Neural crest cell (in vitro differentiated cells): ENCODE measurements around the gene ZNF423. TPM values are rescaled to one million over a fixed set of nuclear protein-coding genes. Genes with fewer than 3 reads are reported as not detected.

Experiments used
- DNase-seq: peaks from one replicate; pipeline ENCODE4 v3.0.0; 2021; ENCODE audit warnings: low read depth, mixed read lengths, low spot score
- H3K27ac Mint-ChIP-seq: one replicate; pipeline ENCODE4 v1.8.0; 2021; ENCODE audit warnings: mild to moderate bottlenecking, mixed read lengths; ENCODE audit not compliant: unreplicated experiment
- H3K27me3 Mint-ChIP-seq: 2 replicates; pipeline ENCODE4 v1.8.0; 2021; ENCODE audit warnings: low read depth, mild to moderate bottlenecking, mixed read lengths
- H3K36me3 Mint-ChIP-seq: 2 replicates; pipeline ENCODE4 v1.8.0; 2021; ENCODE audit warnings: low read depth, mild to moderate bottlenecking, mixed read lengths
- H3K4me1 Mint-ChIP-seq: 2 replicates; pipeline ENCODE4 v1.8.0; 2021; ENCODE audit warnings: mixed read lengths
- H3K4me3 Mint-ChIP-seq: one replicate; pipeline ENCODE4 v1.8.0; 2021; ENCODE audit warnings: mild to moderate bottlenecking, mixed read lengths
- H3K9me3 Mint-ChIP-seq: 2 replicates; pipeline ENCODE4 v1.8.0; 2021; ENCODE audit warnings: mixed read lengths
- total RNA-seq: library from RNA; stranded (reverse); gene quantifications from 2 replicates; pipeline ENCODE4 v1.2.1, GENCODE V29; 2021
- TF ChIP-seq, protein P1 (sequence below): fragments of 200-600 bp; sonication (generic); conservative IDR thresholded peaks from 2 replicates; pipeline ENCODE4 v1.5.0; 2021; ENCODE audit warnings: antibody characterized with exemption, mild to moderate bottlenecking

Gene ZNF423
- total RNA-seq, 1 donor from 2014 or later, result 55.4 TPM

DNA sequence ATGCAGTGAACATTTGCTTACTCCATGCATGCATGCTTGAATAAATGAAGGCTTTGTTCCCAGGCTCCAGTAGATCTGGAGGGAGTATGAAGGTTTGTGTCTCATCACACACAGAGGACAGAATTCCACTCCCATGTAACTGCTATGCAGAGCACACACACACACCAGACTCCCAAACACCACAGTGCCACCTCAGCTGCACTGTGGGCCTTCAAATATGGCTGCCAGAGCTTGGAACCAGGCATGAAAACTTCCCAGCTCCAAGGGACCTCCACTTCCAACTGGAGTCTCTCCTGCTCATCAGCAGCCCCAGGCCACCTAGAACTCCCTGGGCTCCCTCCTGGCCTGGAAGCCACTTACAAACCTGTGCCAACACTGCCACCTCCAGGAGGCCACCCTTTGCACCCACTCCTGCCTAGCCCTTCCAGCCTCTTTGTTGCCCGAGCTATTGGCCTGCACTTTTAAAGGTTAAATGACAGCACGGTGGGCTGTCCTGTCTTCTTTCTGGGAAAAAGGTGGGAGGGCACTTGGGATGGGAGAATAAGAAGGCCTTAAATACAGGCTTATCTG, 151.2 kb downstream of the ZNF423 start:
- peak overlapping the region; percentile 88 for H3K27ac Mint-ChIP-seq
- DNase-seq, result no peak
- TF ChIP-seq, protein P1, sequence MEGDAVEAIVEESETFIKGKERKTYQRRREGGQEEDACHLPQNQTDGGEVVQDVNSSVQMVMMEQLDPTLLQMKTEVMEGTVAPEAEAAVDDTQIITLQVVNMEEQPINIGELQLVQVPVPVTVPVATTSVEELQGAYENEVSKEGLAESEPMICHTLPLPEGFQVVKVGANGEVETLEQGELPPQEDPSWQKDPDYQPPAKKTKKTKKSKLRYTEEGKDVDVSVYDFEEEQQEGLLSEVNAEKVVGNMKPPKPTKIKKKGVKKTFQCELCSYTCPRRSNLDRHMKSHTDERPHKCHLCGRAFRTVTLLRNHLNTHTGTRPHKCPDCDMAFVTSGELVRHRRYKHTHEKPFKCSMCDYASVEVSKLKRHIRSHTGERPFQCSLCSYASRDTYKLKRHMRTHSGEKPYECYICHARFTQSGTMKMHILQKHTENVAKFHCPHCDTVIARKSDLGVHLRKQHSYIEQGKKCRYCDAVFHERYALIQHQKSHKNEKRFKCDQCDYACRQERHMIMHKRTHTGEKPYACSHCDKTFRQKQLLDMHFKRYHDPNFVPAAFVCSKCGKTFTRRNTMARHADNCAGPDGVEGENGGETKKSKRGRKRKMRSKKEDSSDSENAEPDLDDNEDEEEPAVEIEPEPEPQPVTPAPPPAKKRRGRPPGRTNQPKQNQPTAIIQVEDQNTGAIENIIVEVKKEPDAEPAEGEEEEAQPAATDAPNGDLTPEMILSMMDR, result no peak

DNA sequence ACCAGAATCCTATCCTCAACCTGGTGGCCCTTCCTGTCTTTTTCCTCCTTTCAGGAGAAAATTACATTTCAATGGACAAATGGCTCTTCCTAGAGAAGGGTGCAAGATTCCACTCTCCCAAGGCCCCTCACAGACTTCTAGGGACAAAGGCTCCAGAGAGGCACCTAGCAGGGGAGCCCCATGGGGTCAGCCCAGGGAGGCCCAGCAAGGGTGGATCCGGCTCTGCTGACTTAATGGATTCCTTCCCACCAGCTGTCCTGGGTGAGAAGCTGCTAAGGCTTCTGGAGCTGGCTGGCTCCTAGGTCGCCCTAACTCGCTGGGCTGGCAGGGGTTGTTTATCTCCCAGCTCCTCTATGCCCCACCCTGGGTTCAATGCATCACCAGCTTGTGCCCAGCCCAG, 152.4 kb downstream of the ZNF423 start:
- no peak overlapping the region for H3K27ac Mint-ChIP-seq
- TF ChIP-seq, protein P1, result no peak
- DNase-seq, result no peak
- peaks cover under 1% of the 10 kb centered on the region for H3K36me3 Mint-ChIP-seq
- no peaks in the 10 kb centered on the region for H3K27me3 Mint-ChIP-seq
- peaks cover 71% of the 10 kb centered on the region for H3K4me1 Mint-ChIP-seq
- peak overlapping the region; percentile 73 for H3K4me3 Mint-ChIP-seq
- H3K9me3 Mint-ChIP-seq, result no peaks in the 10 kb centered on the region

More for the DNA sequence above, 151.2 kb downstream of the ZNF423 start:
- Mint-ChIP-seq H3K4me1 (peaks cover 63% of the 10 kb centered on the region), H3K4me3 (peak overlapping the region; percentile 74), H3K9me3 (no peaks in the 10 kb centered on the region), H3K36me3 (peaks cover 3% of the 10 kb centered on the region), H3K27me3 (no peaks in the 10 kb centered on the region)

DNA sequence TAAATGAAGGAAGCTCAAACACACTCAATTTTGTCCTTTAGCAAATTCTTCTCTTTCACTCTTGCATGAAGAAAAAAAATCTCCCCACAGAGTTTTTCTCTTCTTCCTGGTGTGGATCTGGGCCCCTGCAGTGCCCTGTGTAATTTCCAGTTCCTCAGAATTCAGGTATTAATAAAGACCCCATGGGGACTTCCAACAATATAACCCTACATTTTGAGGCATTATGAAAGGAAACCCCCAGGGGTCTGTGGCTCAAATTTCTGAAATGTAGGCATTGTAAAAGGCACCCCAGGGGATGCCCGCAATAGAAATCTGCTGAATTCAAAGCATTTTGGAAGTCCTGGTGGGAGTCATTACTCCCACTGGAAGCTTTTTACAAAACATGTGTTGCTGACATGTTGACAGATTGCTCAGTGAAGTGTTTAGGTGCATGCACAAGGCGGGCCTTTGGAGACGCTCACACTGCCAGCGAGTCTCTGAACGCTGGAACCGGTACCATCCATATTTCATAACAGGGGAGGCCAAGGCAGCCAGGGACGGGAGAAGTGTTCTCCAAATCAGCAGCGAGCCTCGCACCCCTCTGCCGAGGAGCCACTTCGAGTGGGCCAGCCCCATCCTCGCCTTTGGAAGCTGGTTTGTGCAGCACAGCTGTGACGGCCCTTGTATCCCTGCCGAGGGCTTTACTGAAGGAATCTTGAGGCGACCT, 154.0 kb downstream of the ZNF423 start:
- DNase-seq, result peak; percentile 52
- TF ChIP-seq, protein P1, result no peak
- Mint-ChIP-seq H3K4me1 (peaks cover 85% of the 10 kb centered on the region), H3K27ac (peak overlapping the region; percentile 91), H3K27me3 (no peaks in the 10 kb centered on the region), H3K9me3 (no peaks in the 10 kb centered on the region), H3K4me3 (peak overlapping the region; percentile 73), H3K36me3 (no peaks in the 10 kb centered on the region)

DNA sequence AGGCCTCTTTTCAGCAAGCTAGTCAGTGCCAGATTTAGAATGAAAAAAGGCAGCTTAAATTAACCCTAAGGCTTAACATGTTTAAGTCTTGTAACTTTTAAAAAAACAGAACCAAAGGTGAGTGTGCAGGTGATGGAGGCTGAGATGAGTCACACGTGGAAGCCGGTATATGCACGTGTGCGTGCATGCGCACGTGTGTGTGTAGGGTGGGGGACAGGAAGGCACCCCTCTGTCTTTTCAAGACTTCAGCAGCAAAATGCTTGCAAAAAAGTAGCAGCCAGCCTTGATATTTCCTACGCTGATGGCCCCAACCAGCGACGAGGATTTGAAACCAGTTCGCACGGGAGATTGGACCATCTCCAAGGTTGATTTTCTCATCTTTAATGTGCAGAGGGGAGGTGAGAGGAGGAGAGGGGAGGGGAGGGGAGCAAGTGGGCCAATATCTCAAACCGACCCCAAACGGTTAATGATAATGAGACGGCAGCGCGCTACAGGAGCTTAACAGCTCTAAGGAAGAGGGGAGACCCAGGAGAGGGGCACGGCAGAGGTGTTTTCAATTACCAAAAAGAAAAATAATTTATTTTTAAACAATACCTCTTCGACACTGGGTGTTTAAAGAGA, 154.7 kb downstream of the ZNF423 start:
- H3K9me3 Mint-ChIP-seq, result no peaks in the 10 kb centered on the region
- peak overlapping the region; percentile 73 for H3K4me3 Mint-ChIP-seq
- H3K27ac Mint-ChIP-seq, result peak overlapping the region; percentile 9
- no peaks in the 10 kb centered on the region for H3K27me3 Mint-ChIP-seq
- no peaks in the 10 kb centered on the region for H3K36me3 Mint-ChIP-seq
- no peak for DNase-seq
- peaks cover 90% of the 10 kb centered on the region for H3K4me1 Mint-ChIP-seq
- TF ChIP-seq, protein P1, result no peak

DNA sequence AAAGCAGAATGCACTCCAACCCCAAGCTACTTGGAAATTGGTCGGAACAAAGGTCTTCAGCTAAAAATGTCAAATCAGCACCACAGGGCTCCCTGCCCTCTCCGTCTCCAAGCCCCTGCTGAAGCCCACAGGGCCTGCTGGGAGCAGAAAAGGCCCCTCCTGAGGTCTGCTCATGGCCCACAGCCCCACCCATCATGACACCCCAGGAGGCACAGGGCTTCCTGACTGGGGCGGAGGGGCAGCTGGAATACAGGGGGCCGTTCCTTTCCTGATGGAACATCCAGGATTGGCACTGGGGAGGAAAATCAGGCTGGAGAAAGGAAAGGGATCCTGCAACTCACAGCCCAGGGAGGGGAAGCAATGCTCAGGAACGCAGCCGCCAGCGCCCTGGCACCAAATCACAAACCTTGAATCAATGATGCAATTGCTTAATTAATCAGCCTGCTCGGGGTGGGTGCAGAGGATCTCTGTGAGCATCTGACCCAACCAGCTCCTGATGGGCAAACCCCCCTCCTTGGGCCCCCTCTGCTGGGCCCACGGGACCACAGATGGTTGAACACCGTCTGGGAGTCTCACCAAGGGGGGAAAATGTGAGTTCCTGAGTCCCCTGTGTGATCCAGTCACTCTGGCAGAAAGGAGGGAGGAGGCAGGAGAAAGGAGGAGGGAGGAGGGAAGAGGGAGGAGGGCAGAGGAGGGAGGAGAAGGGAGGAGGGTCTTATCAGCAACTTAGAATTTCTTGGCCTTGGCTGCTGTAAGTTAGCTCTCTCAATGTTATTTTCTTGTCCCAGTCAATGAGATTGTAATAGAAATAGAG, 155.5 kb downstream of the ZNF423 start:
- H3K27me3 Mint-ChIP-seq, result no peaks in the 10 kb centered on the region
- TF ChIP-seq, protein P1, result no peak
- H3K9me3 Mint-ChIP-seq, result no peaks in the 10 kb centered on the region
- H3K36me3 Mint-ChIP-seq, result no peaks in the 10 kb centered on the region
- H3K27ac Mint-ChIP-seq, result peak overlapping the region; percentile 73
- H3K4me1 Mint-ChIP-seq, result peaks cover 96% of the 10 kb centered on the region
- DNase-seq, result no peak
- peak overlapping the region; percentile 73 for H3K4me3 Mint-ChIP-seq
